Measurements from ENCODE around the gene SF3A1.

DNA sequence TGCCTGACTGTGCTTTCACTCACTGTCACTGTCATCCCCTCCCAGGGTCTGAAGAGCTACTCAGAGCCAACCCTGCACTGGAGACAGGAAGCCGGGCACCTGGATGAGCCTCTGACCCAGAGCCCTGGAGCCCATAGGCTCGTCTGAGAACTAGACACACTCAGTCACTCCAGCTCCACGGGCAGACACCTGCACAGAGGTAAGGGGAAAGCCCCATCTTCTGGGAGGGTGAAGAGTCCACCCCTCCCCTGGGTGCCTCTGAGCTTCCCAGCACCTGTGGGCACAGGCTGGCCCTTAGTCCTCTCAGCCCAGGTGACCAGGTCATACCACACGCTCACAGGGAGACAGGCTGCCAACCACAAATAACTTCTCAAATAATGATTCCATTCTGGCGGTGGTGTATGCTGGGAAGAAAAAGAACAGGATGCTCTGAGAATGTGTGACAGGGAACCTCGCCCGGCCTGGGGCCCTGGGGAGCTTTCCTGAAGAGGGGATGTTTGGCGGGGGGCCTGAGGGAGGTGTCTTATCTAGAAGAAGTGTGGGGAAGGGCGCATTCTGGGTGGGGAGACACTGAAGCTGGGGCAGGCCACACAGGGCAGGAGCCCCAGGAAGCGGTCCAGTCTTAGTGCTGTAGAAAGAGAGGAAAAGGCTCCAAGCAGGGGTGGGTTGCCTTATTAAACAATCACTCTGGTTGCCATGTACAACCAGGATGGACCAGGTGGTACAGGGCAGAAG lies 5.4 kb upstream of the SF3A1 start:
- TF ChIP-seq EZH2phosphoT487 (IDR thresholded peaks at IDR 0.05; ENCODE audit: low read depth): no peak
- TF ChIP-seq, protein P1, sequence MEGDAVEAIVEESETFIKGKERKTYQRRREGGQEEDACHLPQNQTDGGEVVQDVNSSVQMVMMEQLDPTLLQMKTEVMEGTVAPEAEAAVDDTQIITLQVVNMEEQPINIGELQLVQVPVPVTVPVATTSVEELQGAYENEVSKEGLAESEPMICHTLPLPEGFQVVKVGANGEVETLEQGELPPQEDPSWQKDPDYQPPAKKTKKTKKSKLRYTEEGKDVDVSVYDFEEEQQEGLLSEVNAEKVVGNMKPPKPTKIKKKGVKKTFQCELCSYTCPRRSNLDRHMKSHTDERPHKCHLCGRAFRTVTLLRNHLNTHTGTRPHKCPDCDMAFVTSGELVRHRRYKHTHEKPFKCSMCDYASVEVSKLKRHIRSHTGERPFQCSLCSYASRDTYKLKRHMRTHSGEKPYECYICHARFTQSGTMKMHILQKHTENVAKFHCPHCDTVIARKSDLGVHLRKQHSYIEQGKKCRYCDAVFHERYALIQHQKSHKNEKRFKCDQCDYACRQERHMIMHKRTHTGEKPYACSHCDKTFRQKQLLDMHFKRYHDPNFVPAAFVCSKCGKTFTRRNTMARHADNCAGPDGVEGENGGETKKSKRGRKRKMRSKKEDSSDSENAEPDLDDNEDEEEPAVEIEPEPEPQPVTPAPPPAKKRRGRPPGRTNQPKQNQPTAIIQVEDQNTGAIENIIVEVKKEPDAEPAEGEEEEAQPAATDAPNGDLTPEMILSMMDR (IDR thresholded peaks at IDR 0.05; ENCODE audit: low read depth, low read length): no peak

Measured in OCI-LY3 (cell line).